Liver (tissue), 3 donors: ENCODE data around the gene SOX21.

Experiments used
- CTCF ChIP-seq: fragments of 150-350 bp; IDR thresholded peaks from 2 replicates; pipeline ENCODE4 v1.5.1; 2017; ENCODE audit warnings: improper control_type of control experiment, low read depth, low read length; ENCODE audit not compliant: missing input control
- EGR1 ChIP-seq, 2 donors: IDR thresholded peaks; 2 replicates each; pipeline ENCODE4 v1.6.1; 2016 to 2018; ENCODE audit warnings: antibody characterized with exemption in 2 of 2, low read depth in 2 of 2
- GABPA ChIP-seq, 2 donors: IDR thresholded peaks in 1 of 2; conservative IDR thresholded peaks in 1 of 2; 2 replicates each; pipeline ENCODE4 v1.6.1; 2016; ENCODE audit warnings: antibody characterized with exemption in 2 of 2, mild to moderate bottlenecking in 1 of 2, moderate library complexity in 1 of 2
- HNF4G ChIP-seq: IDR thresholded peaks from 2 replicates; pipeline ENCODE4 v1.6.1; 2016; ENCODE audit warnings: antibody characterized with exemption
- JUND ChIP-seq, 2 donors: IDR thresholded peaks; 2 replicates each; pipeline ENCODE4 v1.6.1; 2016; ENCODE audit warnings: antibody characterized with exemption in 2 of 2
- RAD21 ChIP-seq, 2 donors: IDR thresholded peaks; 2 replicates each; pipeline ENCODE4 v1.6.1; 2016; ENCODE audit warnings: antibody characterized with exemption in 2 of 2, mild to moderate bottlenecking in 2 of 2
- REST ChIP-seq: IDR thresholded peaks from 2 replicates; pipeline ENCODE4 v1.6.1; 2016; ENCODE audit warnings: antibody characterized with exemption, mild to moderate bottlenecking
- RXRA ChIP-seq, 2 donors: IDR thresholded peaks; 2 replicates each; pipeline ENCODE4 v1.6.1; 2017 to 2018; ENCODE audit warnings: antibody characterized with exemption in 2 of 2, mild to moderate bottlenecking in 1 of 2
- SP1 ChIP-seq: IDR thresholded peaks from 2 replicates; pipeline ENCODE4 v1.6.1; 2018; ENCODE audit warnings: antibody characterized with exemption, mild to moderate bottlenecking
- TAF1 ChIP-seq: conservative IDR thresholded peaks from 2 replicates; pipeline ENCODE4 v1.6.1; 2016; ENCODE audit warnings: antibody characterized with exemption, mild to moderate bottlenecking
- YY1 ChIP-seq: IDR thresholded peaks from 2 replicates; pipeline ENCODE4 v1.6.1; 2016; ENCODE audit warnings: antibody characterized with exemption, mild to moderate bottlenecking
- ZBTB33 ChIP-seq: IDR thresholded peaks from 2 replicates; pipeline ENCODE4 v1.6.1; 2016; ENCODE audit warnings: antibody characterized with exemption
- donor health status: healthy.
- donor health status: healthy.

- TF ChIP-seq SP1 (no peak), REST (no peak), CTCF (no peak), YY1 (no peak), TAF1 (no peak), RXRA (IDR thresholded peaks at IDR 0.05) (no peak), RAD21 (IDR thresholded peaks at IDR 0.05) (no peak), GABPA (IDR thresholded peaks at IDR 0.05 in 1 of 2, conservative IDR thresholded peaks at IDR 0.05 in 1 of 2) (no peak), JUND (IDR thresholded peaks at IDR 0.05) (no peak), ZBTB33 (no peak), EGR1 (IDR thresholded peaks at IDR 0.05; ENCODE audit: low read depth in 2 of 2) (no peak), HNF4G (no peak)
These were observed 45.2 kb downstream of the SOX21 start for GRCh38 chr13:94667190-94667589.
